Omental fat pad (tissue), 4 donors: Measurements from ENCODE around the gene MAP2K3. TPM values are rescaled to one million over a fixed set of nuclear protein-coding genes. Genes with fewer than 3 reads are reported as not detected.
A peak's percentile ranks its signal among the peaks of the same experiment; 100 is the strongest.

ENCODE experiments used
- ATAC-seq: fragments of 150-250 bp; one replicate; pipeline ENCODE4 v1.9.1; 2016; ENCODE audit warnings: mild to moderate bottlenecking, moderate library complexity; ENCODE audit not compliant: low FRiP score
- DNase-seq: peaks from one replicate; pipeline ENCODE4 v3.0.0-alpha.2; 2019; ENCODE audit warnings: low spot score
- CTCF ChIP-seq, 3 donors: fragments of 450-650 bp; IDR thresholded peaks; one replicate each; pipeline ENCODE4 v1.5.1; 2016 to 2017; ENCODE audit warnings: antibody characterized with exemption in 3 of 3, mild to moderate bottlenecking in 3 of 3, moderate library complexity in 2 of 3
- total RNA-seq, 4 donors: library from RNA; depleted of rRNA; stranded (reverse); fragments of >200 nt; gene quantifications; one replicate each; pipeline ENCODE4 v1.1.0, GENCODE V29; 2016

Gene MAP2K3
- total RNA-seq, 4 donors from 2014 or later: 36.8 to 170 (median 58.5) TPM

GRCh38 chr17:21357696-21358656, 73.5 kb downstream of the MAP2K3 start:
- TF ChIP-seq CTCF (IDR thresholded peaks at IDR 0.05): no peak
- no peak for DNase-seq
- no peak for ATAC-seq

GRCh38 chr17:21358682-21359482, 74.4 kb downstream of the MAP2K3 start:
- no peak for TF ChIP-seq CTCF (IDR thresholded peaks at IDR 0.05)
- peak; percentile 46 for ATAC-seq
- no peak for DNase-seq

DNA sequence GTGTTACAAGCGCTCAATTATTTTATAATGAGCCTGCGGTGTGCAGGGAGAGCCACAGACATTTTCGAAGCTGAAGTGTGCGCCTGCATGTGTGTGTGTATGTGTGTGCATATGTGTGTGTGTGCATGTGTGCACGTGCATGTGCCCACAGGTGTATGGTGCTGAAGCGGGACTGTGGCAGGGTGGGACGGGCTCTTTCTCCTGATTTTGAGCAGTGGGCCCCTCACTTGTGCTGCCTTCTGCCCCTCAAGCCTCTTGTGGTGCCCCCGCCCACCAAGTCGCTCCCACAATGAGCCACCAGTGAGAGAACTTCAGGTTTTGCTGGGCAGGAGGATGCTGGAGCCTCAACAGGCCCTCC, 75.0 kb downstream of the MAP2K3 start:
- ATAC-seq: no peak
- DNase-seq: no peak
- TF ChIP-seq CTCF (IDR thresholded peaks at IDR 0.05): no peak

GRCh38 chr17:21360048-21360447, 75.5 kb downstream of the MAP2K3 start:
- ATAC-seq (no peak), DNase-seq (no peak)
- TF ChIP-seq CTCF (IDR thresholded peaks at IDR 0.05): no peak

GRCh38 chr17:21361020-21361809, 76.7 kb downstream of the MAP2K3 start:
- TF ChIP-seq CTCF (IDR thresholded peaks at IDR 0.05): no peak
- no peak for ATAC-seq

GRCh38 chr17:21362331-21362931, 77.9 kb downstream of the MAP2K3 start:
- no peak for DNase-seq
- TF ChIP-seq CTCF (IDR thresholded peaks at IDR 0.05): no peak
- ATAC-seq: no peak

More at GRCh38 chr17:21361020-21361809, 76.7 kb downstream of the MAP2K3 start:
- no peak for DNase-seq
